ENCODE results near the gene EML6.
"Not testable (repeated sequence)": the region's sequence is repeated elsewhere in the genome, so short reads cannot be mapped to it uniquely, and the experiment has no call there.

EML6 gene

GRCh38 chr2:54806975-54807374 lies 83.5 kb downstream of the EML6 start:
- no peak for DNase-seq

DNA sequence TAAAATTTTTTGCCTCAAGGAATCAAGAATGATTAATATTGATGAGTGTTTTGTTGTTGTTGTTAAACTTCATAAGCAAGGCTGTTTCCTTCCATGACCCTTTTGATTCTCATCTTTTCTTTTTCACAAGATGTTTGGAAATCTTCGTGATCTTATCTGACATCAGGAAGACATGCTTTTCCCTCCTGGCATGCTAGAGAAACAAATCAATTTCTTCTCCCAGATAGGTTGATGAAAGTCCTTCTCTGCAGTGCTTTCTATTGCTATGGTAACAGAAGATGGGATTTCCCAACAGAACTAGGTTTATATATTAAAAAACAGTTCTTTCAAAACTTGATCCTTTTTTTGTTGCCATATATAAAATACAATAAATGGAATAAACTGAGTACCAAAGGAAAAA lies 85.2 kb downstream of the EML6 start:
- DNase-seq = no peak

GRCh38 chr2:54809819-54810218 lies 86.4 kb downstream of the EML6 start:
- no peak for DNase-seq

DNA sequence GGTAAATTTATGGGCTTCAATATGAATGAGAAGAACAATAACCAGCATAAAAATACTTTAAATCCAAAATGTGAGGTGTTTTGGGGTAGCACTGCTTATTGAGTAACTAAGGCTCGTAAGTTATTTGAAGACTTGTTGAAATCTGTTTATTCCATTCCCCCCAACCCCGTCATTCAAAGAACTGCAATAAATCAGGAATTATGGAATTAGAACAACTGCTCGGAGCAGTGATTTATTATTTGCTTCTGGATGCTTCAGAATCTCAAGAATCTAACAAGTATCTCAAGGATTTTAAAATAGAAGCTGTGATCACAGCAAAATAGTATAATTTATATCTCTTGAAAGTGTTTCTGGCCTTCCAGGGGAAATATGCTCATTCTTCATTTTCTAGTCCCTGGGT lies 86.8 kb downstream of the EML6 start:
- no peak for DNase-seq

DNA sequence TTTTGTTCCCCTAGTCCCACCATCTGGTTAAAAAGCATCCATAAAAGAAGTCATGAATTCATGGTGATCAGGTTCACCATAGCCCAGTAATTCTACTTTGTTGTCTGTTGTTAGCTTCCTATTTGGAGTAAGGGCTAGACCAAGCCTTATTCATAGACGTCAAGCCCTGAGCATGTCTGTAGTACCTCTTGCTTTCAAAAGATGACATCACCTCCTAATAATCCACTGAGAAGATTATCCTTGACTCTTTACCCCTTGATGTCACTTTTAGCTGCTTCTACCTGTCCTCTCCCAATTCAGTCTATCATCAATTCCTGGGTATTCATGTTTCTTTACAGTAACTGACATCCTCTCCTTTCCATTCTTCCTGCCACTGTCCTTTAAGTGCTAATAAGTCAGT lies 90.1 kb downstream of the EML6 start:
- peak; percentile 27 for DNase-seq

GRCh38 chr2:54814389-54815147 lies 91.1 kb downstream of the EML6 start:
- no peak for DNase-seq

GRCh38 chr2:54815148-54815539 lies 91.7 kb downstream of the EML6 start:
- DNase-seq = no peak

GRCh38 chr2:54818226-54818625 lies 94.8 kb downstream of the EML6 start:
- no peak for DNase-seq

DNA sequence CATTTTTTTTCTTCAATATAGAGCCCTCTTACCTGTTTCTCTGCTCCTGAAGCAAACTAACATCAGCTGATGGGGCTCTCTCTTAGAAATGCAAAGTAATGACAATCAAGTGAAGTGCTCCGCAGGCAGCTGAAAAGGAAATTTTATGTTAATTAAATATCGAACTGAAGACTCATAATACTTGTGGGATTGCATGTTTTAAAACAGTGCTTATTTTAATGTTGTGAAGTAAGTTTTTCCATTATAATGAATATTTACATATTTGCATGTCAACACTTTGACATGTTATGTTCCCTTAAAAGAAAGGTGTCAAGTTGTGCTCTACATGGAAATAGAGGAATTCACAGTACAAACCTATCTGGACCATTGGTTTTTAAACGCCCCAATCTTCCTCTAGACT lies 97.1 kb downstream of the EML6 start:
- DNase-seq = no peak

DNA sequence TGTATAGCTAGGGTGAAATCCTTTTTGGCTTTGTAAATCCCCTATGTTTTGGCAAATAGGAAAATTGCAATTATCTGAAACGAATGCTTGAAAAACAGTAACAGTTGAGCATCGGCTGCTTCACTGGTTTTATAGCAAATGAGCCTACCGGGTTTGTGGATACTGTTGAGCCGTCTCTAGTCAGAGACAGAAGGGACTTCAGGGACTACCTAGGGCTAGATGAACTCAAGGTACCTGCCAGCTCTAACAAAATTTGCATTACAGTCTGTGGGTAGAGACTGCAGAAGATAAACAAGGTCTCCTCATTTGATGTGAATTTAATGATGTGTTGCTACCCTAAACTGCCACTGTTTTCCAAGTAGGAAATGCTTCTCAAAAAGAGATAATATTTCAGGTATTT lies 101.1 kb downstream of the EML6 start:
- no peak for DNase-seq

DNA sequence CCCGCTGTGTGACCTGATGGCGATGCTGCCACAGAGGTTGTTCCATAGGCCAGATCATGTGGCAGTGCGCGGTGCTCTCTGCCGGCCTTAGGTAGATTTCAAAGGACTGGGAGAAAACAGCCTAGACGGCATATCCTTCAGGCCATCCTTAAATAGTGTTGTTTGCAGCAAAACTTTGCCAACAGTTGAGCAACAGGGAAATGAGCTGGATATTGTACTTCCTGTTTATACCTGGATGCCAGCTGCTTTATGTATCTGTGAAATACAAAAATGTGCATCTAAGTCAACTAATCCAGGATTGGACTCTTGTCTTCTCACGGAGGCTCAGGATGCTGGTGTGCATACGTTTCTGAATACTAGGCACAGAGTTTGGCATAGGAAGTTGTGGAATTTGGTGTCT lies 107.1 kb downstream of the EML6 start:
- no peak for DNase-seq

DNA sequence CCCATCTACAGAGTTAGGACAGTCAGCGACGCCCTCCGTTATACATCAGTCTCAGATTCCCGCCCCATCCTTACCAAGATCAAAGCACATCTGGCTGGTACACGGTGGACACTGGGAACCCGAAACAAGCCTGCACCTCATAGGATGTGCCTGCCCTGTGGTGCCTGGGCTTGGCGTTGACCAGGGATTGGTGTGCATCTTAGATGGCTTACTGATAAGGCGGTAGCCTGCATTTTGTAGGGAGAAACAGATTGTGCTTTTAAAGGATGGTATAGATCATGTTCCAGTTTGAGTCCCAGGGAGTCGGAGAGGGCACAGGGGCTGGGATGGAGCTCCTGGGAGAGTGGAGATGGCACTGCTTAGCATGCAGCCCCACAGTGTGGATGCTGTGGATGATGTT lies 108.0 kb downstream of the EML6 start:
- no peak for DNase-seq

DNA sequence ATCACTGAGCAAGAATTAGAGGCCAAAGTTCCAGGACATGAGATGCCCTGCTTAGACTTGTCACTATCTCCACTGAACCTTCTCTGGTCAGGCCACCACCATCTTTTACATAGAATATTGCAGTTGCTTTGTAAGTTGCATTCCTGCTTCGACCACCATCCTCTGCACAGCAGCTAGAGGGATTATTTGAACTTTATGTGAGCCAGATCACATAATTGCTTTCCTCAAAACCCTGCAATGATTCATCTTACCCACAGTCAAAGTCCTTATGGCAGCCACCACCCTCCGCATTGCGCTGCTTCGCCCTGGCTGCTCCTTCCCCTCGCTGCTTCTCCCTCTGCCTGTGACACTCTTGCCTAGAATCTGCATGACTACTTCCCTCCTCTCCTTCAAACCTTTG lies 111.3 kb downstream of the EML6 start:
- DNase-seq = no peak

- DNase-seq = no peak
Measured at GRCh38 chr2:54836477-54836876, 113.0 kb downstream of the EML6 start.

DNA sequence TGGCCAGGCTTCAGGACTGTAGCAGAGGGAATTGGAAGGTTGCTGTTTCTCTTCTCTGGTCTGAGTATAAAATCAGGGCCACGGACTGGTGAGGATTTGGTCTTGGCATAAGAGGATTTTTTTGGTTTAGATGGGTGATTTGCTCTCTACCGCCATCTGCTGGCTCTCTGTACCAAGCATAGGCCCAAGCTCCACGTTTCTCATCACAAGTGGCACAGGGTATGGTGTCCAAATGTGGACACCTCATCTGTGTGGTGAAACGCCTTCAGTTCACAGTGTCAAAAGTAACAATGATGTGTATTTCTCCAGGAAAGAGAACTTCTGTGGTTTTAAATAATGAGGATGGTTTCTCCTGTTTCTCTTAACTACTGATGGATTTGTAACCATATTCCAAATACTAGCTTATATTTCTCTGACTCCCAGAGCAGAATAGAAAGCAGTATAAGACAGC lies 115.1 kb downstream of the EML6 start:
- DNase-seq = peak; percentile 92

GRCh38 chr2:54839461-54840255 lies 116.2 kb downstream of the EML6 start:
- DNase-seq = no peak

GRCh38 chr2:54840559-54841468 lies 117.4 kb downstream of the EML6 start:
- DNase-seq = peak; percentile 50

DNA sequence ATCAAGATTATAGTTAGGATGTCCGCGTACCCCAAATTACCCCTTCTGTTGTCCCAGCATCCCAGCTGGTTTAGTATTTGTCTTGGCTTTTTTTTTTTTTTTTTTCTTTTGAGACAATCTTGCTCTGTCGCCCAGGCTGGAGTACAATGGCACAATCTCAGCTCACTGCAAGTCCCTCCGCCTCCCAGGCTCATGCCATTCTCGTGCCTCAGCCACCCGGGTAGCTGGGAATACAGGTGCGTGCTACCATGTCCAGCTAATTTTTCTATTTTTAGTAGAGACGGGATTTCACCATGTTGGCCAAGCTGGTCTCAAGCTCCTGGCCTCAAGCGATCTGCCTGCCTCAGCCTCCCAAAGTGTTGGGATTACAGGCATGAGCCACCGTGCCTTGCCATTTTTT lies 118.0 kb downstream of the EML6 start:
- not testable (repeated sequence) for DNase-seq

DNA sequence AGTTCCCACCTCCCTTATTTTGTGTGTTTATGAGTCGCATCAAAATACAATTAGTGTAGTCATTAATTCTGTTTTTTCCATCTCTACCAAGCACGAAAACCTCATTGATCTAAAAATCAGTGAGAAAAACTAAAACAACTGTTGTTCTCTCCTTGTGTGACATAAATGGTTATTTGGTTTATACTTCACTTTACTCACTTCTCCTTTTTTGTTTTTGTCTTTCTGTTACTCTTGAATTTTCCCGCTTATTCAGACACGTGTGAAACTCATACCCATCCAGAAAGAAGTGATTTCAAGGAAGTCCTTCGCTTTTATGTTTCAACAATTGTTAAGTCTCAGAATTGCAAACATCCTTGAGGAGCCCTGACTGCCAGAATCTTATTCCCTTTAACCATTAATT lies 121.6 kb downstream of the EML6 start:
- no peak for DNase-seq

GRCh38 chr2:54845514-54845913 lies 122.1 kb downstream of the EML6 start:
- DNase-seq = no peak

DNA sequence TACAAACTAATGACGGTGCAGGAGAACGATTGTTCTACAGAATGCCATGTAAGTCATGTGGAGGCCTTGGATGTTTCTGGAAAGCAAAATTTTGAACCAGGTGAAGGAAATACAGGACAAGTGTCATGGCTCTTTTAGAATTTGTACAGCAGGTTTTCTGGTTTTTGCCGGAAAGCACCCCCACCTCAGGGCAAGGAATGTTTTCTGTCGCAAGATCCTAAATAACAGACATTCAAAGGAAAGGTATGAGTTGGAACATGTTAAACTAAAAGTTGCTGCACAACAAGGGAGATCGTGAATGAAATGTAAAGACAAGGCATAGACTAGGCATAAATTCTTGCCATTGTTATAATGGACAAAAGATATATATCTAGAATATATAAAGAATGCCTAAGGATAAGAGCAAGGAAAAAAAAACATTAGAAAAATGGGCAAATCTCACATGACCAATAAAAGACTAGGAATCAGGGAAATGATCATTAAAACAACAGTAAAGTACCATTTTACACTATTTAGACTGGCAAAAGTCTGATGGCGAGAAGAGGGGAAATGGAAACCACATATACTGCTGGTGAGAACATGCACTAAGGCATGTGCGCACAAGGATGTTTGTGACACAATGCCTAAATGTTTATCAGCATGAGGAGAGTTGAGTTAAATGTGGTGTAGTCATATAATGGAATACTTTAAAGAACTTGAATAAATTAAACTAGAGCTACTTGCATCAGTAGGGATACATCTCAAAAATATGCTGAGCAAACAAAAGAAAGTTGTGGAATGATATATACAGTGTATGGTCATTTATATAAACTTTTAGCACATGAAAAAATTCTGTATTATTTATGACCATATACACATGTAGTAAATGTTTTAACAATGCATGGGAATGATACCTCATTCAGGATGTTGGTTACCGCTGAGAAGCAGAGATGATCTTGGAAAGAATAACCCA lies 127.0 kb downstream of the EML6 start:
- DNase-seq = no peak

All from NCI-H82 (cell line).